HEK293 (cell line): ENCODE results near the gene ALDOA.

Experiments used
- EGR2 ChIP-seq: fragments of 450-650 bp; formaldehyde crosslinking; IDR thresholded peaks from 2 replicates; pipeline ENCODE4 v1.5.1; 2016; ENCODE audit warnings: low read depth, missing biosample characterization, missing genetic modification characterization
- GLI4 ChIP-seq: fragments of 450-650 bp; formaldehyde crosslinking; IDR thresholded peaks from 2 replicates; pipeline ENCODE4 v1.5.1; 2016; ENCODE audit warnings: missing biosample characterization, missing genetic modification characterization
- KLF1 ChIP-seq: fragments of 450-650 bp; formaldehyde crosslinking; IDR thresholded peaks from 2 replicates; pipeline ENCODE4 v1.5.1; 2016; ENCODE audit warnings: missing biosample characterization, missing genetic modification characterization
- KLF7 ChIP-seq: fragments of 450-650 bp; formaldehyde crosslinking; IDR thresholded peaks from 2 replicates; pipeline ENCODE4 v1.5.1; 2016; ENCODE audit warnings: missing biosample characterization, missing genetic modification characterization, borderline replicate concordance
- MYNN ChIP-seq: fragments of 450-650 bp; formaldehyde crosslinking; IDR thresholded peaks from 2 replicates; pipeline ENCODE4 v1.5.1; 2016; ENCODE audit warnings: missing biosample characterization, missing genetic modification characterization, borderline replicate concordance
- REST ChIP-seq: fragments of 450-650 bp; formaldehyde crosslinking; IDR thresholded peaks from 2 replicates; pipeline ENCODE4 v1.5.1; 2016; ENCODE audit warnings: missing biosample characterization, missing genetic modification characterization
- SP2 ChIP-seq: fragments of 450-650 bp; formaldehyde crosslinking; IDR thresholded peaks from 2 replicates; pipeline ENCODE4 v1.5.1; 2016; ENCODE audit warnings: missing biosample characterization, missing genetic modification characterization
- ZBTB17 ChIP-seq: fragments of 450-650 bp; formaldehyde crosslinking; IDR thresholded peaks from 2 replicates; pipeline ENCODE4 v1.5.1; 2016; ENCODE audit warnings: missing biosample characterization, missing genetic modification characterization
- ZIC2 ChIP-seq: fragments of 450-650 bp; formaldehyde crosslinking; IDR thresholded peaks from 2 replicates; pipeline ENCODE4 v1.5.1; 2016; ENCODE audit warnings: missing biosample characterization, missing genetic modification characterization
- ZNF341 ChIP-seq: fragments of 450-650 bp; formaldehyde crosslinking; IDR thresholded peaks from 2 replicates; pipeline ENCODE4; 2016; ENCODE audit warnings: low read depth, missing biosample characterization, missing genetic modification characterization
- ZNF354C ChIP-seq: fragments of 450-650 bp; formaldehyde crosslinking; IDR thresholded peaks from 2 replicates; pipeline ENCODE4 v1.5.1; 2016; ENCODE audit warnings: missing biosample characterization, missing genetic modification characterization, low read depth, borderline replicate concordance
- ZNF416 ChIP-seq: fragments of 450-650 bp; formaldehyde crosslinking; IDR thresholded peaks from 2 replicates; pipeline ENCODE4 v1.5.1; 2016; ENCODE audit warnings: missing biosample characterization, missing genetic modification characterization
- ZNF560 ChIP-seq: fragments of 450-650 bp; formaldehyde crosslinking; IDR thresholded peaks from 2 replicates; pipeline ENCODE4 v1.5.1; 2017; ENCODE audit warnings: missing biosample characterization, missing genetic modification characterization, borderline replicate concordance
- ZNF654 ChIP-seq: fragments of 450-650 bp; formaldehyde crosslinking; IDR thresholded peaks from 2 replicates; pipeline ENCODE4 v1.5.1; 2016; ENCODE audit warnings: low read depth, missing biosample characterization, missing genetic modification characterization
- ZNF664 ChIP-seq: fragments of 450-650 bp; formaldehyde crosslinking; IDR thresholded peaks from 2 replicates; pipeline ENCODE4 v1.5.1; 2016; ENCODE audit warnings: missing biosample characterization, missing genetic modification characterization
- ZNF692 ChIP-seq: fragments of 450-650 bp; formaldehyde crosslinking; IDR thresholded peaks from 2 replicates; pipeline ENCODE4 v1.5.1; 2016; ENCODE audit warnings: missing biosample characterization, missing genetic modification characterization
- ZNF768 ChIP-seq: fragments of 450-650 bp; formaldehyde crosslinking; IDR thresholded peaks from 2 replicates; pipeline ENCODE4 v1.5.1; 2018; ENCODE audit warnings: missing biosample characterization, mild to moderate bottlenecking, missing genetic modification characterization
- TF ChIP-seq, protein P1 (sequence below): fragments of 450-650 bp; formaldehyde crosslinking; IDR thresholded peaks from 2 replicates; pipeline ENCODE4 v1.5.1; 2016; ENCODE audit warnings: missing biosample characterization, missing genetic modification characterization
- TF ChIP-seq, protein P2 (sequence below): fragments of 450-650 bp; formaldehyde crosslinking; IDR thresholded peaks from 2 replicates; pipeline ENCODE4 v1.5.1; 2016; ENCODE audit warnings: missing biosample characterization, missing genetic modification characterization
- TF ChIP-seq, protein P3 (sequence below): fragments of 450-650 bp; IDR thresholded peaks from 2 replicates; pipeline ENCODE4 v1.5.1; 2018; ENCODE audit warnings: missing biosample characterization, mild to moderate bottlenecking, missing genetic modification characterization
- TF ChIP-seq, protein P4 (sequence below): fragments of 450-650 bp; formaldehyde crosslinking; IDR thresholded peaks from 2 replicates; pipeline ENCODE4 v1.5.1; 2016; ENCODE audit warnings: missing biosample characterization, missing genetic modification characterization, borderline replicate concordance

The ALDOA gene

DNA sequence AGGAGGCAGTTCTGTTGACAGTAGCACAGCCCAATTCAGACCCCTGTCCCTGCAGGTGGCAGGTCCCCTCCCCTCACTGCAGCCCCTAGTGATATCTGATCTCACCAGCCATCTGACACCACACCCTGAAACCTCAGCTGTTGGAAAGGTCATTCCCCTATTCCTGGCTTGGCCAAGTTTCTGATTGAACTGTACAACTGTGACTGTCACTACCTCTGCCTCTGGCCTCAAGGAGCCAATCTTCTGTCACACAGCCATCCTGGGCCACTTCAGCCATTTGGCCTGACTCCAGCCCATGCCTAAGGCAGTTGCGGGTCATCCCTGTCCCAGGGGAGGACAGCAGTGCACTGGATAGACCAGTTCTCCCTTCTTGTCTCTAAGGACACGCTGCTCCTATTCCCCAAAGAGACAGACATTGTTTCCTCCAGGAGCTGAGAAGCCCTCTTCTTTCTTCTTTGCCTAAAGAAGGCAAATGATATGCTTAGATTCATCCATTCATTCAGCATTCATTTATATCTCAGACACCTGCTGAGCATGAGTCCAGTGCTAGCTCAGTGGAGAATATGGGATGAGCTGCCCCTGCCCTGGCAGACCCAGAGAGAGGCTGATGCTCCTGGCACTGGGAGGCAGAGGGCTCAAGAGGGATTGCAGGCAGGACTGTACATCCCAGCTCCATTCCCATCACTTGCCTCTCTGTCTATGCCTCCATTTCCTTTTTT lies 4.6 kb upstream of the ALDOA start (continued):
- 0 out of 2 replicates have a peak, but pooled peaks have one; percentile 29 for TF ChIP-seq ZNF692
- TF ChIP-seq ZNF341 (tag by site-specific recombination) = 0 out of 2 replicates have a peak, but pooled peaks have one; percentile 26
- no peak for TF ChIP-seq ZNF664 (tag by site-specific recombination)
- TF ChIP-seq MYNN = no peak
- 0 out of 2 replicates have a peak, but pooled peaks have one; percentile 19 for TF ChIP-seq SP2
- no peak for TF ChIP-seq EGR2 (tag by site-specific recombination)
- no peak for TF ChIP-seq ZNF354C
- TF ChIP-seq, protein P1, sequence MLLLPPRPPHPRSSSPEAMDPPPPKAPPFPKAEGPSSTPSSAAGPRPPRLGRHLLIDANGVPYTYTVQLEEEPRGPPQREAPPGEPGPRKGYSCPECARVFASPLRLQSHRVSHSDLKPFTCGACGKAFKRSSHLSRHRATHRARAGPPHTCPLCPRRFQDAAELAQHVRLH = no peak
- TF ChIP-seq ZNF416 (tag by site-specific recombination) = no peak
- TF ChIP-seq REST (tag by site-specific recombination) = no peak
- TF ChIP-seq ZIC2 (tag by site-specific recombination) = peak; percentile 43
- no peak; the same call in 1 of the 2 replicates for TF ChIP-seq KLF7 (tag by site-specific recombination)
- TF ChIP-seq KLF1 (tag by site-specific recombination) = peak; percentile 78
- TF ChIP-seq, protein P2, sequence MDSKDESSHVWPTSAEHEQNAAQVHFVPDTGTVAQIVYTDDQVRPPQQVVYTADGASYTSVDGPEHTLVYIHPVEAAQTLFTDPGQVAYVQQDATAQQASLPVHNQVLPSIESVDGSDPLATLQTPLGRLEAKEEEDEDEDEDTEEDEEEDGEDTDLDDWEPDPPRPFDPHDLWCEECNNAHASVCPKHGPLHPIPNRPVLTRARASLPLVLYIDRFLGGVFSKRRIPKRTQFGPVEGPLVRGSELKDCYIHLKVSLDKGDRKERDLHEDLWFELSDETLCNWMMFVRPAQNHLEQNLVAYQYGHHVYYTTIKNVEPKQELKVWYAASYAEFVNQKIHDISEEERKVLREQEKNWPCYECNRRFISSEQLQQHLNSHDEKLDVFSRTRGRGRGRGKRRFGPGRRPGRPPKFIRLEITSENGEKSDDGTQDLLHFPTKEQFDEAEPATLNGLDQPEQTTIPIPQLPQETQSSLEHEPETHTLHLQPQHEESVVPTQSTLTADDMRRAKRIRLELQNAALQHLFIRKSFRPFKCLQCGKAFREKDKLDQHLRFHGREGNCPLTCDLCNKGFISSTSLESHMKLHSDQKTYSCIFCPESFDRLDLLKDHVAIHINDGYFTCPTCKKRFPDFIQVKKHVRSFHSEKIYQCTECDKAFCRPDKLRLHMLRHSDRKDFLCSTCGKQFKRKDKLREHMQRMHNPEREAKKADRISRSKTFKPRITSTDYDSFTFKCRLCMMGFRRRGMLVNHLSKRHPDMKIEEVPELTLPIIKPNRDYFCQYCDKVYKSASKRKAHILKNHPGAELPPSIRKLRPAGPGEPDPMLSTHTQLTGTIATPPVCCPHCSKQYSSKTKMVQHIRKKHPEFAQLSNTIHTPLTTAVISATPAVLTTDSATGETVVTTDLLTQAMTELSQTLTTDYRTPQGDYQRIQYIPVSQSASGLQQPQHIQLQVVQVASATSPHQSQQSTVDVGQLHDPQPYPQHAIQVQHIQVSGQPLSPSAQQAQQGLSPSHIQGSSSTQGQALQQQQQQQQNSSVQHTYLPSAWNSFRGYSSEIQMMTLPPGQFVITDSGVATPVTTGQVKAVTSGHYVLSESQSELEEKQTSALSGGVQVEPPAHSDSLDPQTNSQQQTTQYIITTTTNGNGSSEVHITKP (tag by site-specific recombination) = peak; percentile 48; the same call in 1 of the 2 replicates
- TF ChIP-seq ZNF654 (tag by site-specific recombination) = no peak
- TF ChIP-seq ZNF560 (tag by site-specific recombination) = no peak
- TF ChIP-seq, protein P3, sequence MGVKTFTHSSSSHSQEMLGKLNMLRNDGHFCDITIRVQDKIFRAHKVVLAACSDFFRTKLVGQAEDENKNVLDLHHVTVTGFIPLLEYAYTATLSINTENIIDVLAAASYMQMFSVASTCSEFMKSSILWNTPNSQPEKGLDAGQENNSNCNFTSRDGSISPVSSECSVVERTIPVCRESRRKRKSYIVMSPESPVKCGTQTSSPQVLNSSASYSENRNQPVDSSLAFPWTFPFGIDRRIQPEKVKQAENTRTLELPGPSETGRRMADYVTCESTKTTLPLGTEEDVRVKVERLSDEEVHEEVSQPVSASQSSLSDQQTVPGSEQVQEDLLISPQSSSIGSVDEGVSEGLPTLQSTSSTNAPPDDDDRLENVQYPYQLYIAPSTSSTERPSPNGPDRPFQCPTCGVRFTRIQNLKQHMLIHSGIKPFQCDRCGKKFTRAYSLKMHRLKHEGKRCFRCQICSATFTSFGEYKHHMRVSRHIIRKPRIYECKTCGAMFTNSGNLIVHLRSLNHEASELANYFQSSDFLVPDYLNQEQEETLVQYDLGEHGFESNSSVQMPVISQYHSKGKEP (tag by site-specific recombination) = no peak
- TF ChIP-seq ZNF768 = no peak
- no peak for TF ChIP-seq GLI4
- TF ChIP-seq, protein P4, sequence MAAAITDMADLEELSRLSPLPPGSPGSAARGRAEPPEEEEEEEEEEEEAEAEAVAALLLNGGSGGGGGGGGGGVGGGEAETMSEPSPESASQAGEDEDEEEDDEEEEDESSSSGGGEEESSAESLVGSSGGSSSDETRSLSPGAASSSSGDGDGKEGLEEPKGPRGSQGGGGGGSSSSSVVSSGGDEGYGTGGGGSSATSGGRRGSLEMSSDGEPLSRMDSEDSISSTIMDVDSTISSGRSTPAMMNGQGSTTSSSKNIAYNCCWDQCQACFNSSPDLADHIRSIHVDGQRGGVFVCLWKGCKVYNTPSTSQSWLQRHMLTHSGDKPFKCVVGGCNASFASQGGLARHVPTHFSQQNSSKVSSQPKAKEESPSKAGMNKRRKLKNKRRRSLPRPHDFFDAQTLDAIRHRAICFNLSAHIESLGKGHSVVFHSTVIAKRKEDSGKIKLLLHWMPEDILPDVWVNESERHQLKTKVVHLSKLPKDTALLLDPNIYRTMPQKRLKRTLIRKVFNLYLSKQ (tag by site-specific recombination) = no peak
- peak; percentile 95 for TF ChIP-seq ZBTB17 (tag by site-specific recombination)
